SK-N-SH treated with all-trans-retinoic acid at 6 μM for 48 hours (cell line): ENCODE results near the gene EMC9.

ENCODE experiments used
- ATAC-seq: fragments of 200-7000 bp; cut with Tn5 transposase; 3 replicates; pipeline ENCODE4 v1.9.1; 2020; ENCODE audit warnings: mild to moderate bottlenecking, moderate library complexity
- ARNTL ChIP-seq: fragments of 450-650 bp; formaldehyde crosslinking; IDR thresholded peaks from 2 replicates; pipeline ENCODE4 v1.5.0; 2020; ENCODE audit warnings: low read depth, mild to moderate bottlenecking, moderate library complexity, borderline replicate concordance
- BACH2 ChIP-seq: fragments of 250-450 bp; sonication (Bioruptor Pico); IDR thresholded peaks from 2 replicates; pipeline ENCODE4 v1.9.0; 2021; ENCODE audit warnings: mild to moderate bottlenecking, borderline replicate concordance
- CSDC2 ChIP-seq: fragments of 250-450 bp; sonication (Bioruptor Pico); IDR thresholded peaks from 2 replicates; pipeline ENCODE4 v1.5.0; 2020; ENCODE audit warnings: mild to moderate bottlenecking, moderate library complexity
- CSRNP3 ChIP-seq: fragments of 250-450 bp; sonication (Bioruptor Pico); IDR thresholded peaks from 2 replicates; pipeline ENCODE4 v1.5.1; 2021; ENCODE audit warnings: mild to moderate bottlenecking, moderate library complexity
- ESRRG ChIP-seq: fragments of 250-450 bp; sonication (Bioruptor Pico); IDR thresholded peaks from 2 replicates; pipeline ENCODE4 v1.6.1; 2021; ENCODE audit warnings: mild to moderate bottlenecking
- GLIS3 ChIP-seq: fragments of 250-450 bp; sonication (Bioruptor Pico); IDR thresholded peaks from 2 replicates; pipeline ENCODE4 v1.5.0; 2020; ENCODE audit warnings: mild to moderate bottlenecking, moderate library complexity
- ISL1 ChIP-seq: fragments of 250-450 bp; sonication (Bioruptor Pico); IDR thresholded peaks from 2 replicates; pipeline ENCODE4 v2.1.2; 2022; ENCODE audit warnings: mild to moderate bottlenecking, moderate library complexity
- OSR1 ChIP-seq: fragments of 250-450 bp; sonication (Bioruptor Pico); IDR thresholded peaks from 2 replicates; pipeline ENCODE4 v1.8.0; 2022; ENCODE audit warnings: moderate library complexity, mild to moderate bottlenecking, inconsistent platforms
- PPARA ChIP-seq: fragments of 250-450 bp; sonication (Bioruptor Pico); IDR thresholded peaks from 2 replicates; pipeline ENCODE4 v1.5.0; 2020; ENCODE audit warnings: mild to moderate bottlenecking, borderline replicate concordance
- RARB ChIP-seq: fragments of 250-450 bp; sonication (Bioruptor Pico); IDR thresholded peaks from 2 replicates; pipeline ENCODE4 v1.8.0; 2021; ENCODE audit warnings: mild to moderate bottlenecking, moderate library complexity
- SNAI2 ChIP-seq: fragments of 250-450 bp; sonication (Bioruptor Pico); IDR thresholded peaks from 2 replicates; pipeline ENCODE4 v1.5.0; 2020; ENCODE audit warnings: mild to moderate bottlenecking, moderate library complexity
- TCF4 ChIP-seq: fragments of 250-450 bp; sonication (Bioruptor Pico); IDR thresholded peaks from 2 replicates; pipeline ENCODE4 v1.8.0; 2021; ENCODE audit warnings: mild to moderate bottlenecking, moderate library complexity, borderline replicate concordance
- TOX ChIP-seq: fragments of 250-450 bp; sonication (Bioruptor Pico); IDR thresholded peaks from 2 replicates; pipeline ENCODE4 v1.8.0; 2021; ENCODE audit warnings: mild to moderate bottlenecking, moderate library complexity, borderline replicate concordance
- ZC3H10 ChIP-seq: fragments of 250-450 bp; sonication (Bioruptor Pico); IDR thresholded peaks from 2 replicates; pipeline ENCODE4 v1.5.1; 2021; ENCODE audit warnings: mild to moderate bottlenecking, moderate library complexity
- ZFP3 ChIP-seq: fragments of 250-450 bp; sonication (Bioruptor Pico); IDR thresholded peaks from 2 replicates; pipeline ENCODE4 v1.5.0; 2020; ENCODE audit warnings: mild to moderate bottlenecking, moderate library complexity
- ZFP30 ChIP-seq: fragments of 450-650 bp; formaldehyde crosslinking; IDR thresholded peaks from 2 replicates; pipeline ENCODE4 v1.5.0; 2022; ENCODE audit warnings: mild to moderate bottlenecking, moderate library complexity
- ZNF565 ChIP-seq: fragments of 450-650 bp; formaldehyde crosslinking; conservative IDR thresholded peaks from 2 replicates; pipeline ENCODE4 v1.5.0; 2020; ENCODE audit warnings: low read depth, mild to moderate bottlenecking, moderate library complexity
- ZNF70 ChIP-seq: fragments of 450-650 bp; formaldehyde crosslinking; IDR thresholded peaks from 2 replicates; pipeline ENCODE4 v1.5.0; 2020; ENCODE audit warnings: mild to moderate bottlenecking, moderate library complexity
- ZNF8 ChIP-seq: fragments of 450-650 bp; formaldehyde crosslinking; IDR thresholded peaks from 2 replicates; pipeline ENCODE4 v1.5.0; 2020; ENCODE audit warnings: mild to moderate bottlenecking, moderate library complexity
- TF ChIP-seq, protein P1 (sequence below): fragments of 250-450 bp; sonication (Bioruptor Pico); IDR thresholded peaks from 2 replicates; pipeline ENCODE4 v1.5.1; 2020; ENCODE audit warnings: low read depth, mild to moderate bottlenecking, moderate library complexity
- TF ChIP-seq, protein P2 (sequence below): fragments of 250-450 bp; sonication (Bioruptor Pico); IDR thresholded peaks from 2 replicates; pipeline ENCODE4 v1.5.0; 2020; ENCODE audit warnings: mild to moderate bottlenecking, moderate library complexity
- TF ChIP-seq, protein P3 (sequence below): fragments of 250-450 bp; sonication (Bioruptor Pico); IDR thresholded peaks from 2 replicates; pipeline ENCODE4 v1.8.0; 2021; ENCODE audit warnings: low read depth, mild to moderate bottlenecking, moderate library complexity, borderline replicate concordance

Gene EMC9

GRCh38 chr14:24095271-24096068, 45.9 kb downstream of the EMC9 start:
- TF ChIP-seq ZFP30 (no peak), CSRNP3 (CRISPR knock-in tag) (no peak), SNAI2 (CRISPR knock-in tag) (no peak), PPARA (no peak), ZNF565 (CRISPR knock-in tag) (no peak), ZNF8 (CRISPR knock-in tag) (no peak), CSDC2 (CRISPR knock-in tag) (no peak), OSR1 (no peak), BACH2 (no peak), ZFP3 (CRISPR knock-in tag) (no peak), RARB (CRISPR knock-in tag) (no peak), TCF4 (no peak), ISL1 (CRISPR knock-in tag) (no peak), ARNTL (CRISPR knock-in tag) (no peak), ZNF70 (CRISPR knock-in tag) (no peak), TOX (CRISPR knock-in tag) (no peak)
- TF ChIP-seq, protein P1, sequence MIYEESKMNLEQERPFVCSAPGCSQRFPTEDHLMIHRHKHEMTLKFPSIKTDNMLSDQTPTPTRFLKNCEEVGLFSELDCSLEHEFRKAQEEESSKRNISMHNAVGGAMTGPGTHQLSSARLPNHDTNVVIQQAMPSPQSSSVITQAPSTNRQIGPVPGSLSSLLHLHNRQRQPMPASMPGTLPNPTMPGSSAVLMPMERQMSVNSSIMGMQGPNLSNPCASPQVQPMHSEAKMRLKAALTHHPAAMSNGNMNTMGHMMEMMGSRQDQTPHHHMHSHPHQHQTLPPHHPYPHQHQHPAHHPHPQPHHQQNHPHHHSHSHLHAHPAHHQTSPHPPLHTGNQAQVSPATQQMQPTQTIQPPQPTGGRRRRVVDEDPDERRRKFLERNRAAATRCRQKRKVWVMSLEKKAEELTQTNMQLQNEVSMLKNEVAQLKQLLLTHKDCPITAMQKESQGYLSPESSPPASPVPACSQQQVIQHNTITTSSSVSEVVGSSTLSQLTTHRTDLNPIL (CRISPR knock-in tag): no peak
- TF ChIP-seq, protein P2, sequence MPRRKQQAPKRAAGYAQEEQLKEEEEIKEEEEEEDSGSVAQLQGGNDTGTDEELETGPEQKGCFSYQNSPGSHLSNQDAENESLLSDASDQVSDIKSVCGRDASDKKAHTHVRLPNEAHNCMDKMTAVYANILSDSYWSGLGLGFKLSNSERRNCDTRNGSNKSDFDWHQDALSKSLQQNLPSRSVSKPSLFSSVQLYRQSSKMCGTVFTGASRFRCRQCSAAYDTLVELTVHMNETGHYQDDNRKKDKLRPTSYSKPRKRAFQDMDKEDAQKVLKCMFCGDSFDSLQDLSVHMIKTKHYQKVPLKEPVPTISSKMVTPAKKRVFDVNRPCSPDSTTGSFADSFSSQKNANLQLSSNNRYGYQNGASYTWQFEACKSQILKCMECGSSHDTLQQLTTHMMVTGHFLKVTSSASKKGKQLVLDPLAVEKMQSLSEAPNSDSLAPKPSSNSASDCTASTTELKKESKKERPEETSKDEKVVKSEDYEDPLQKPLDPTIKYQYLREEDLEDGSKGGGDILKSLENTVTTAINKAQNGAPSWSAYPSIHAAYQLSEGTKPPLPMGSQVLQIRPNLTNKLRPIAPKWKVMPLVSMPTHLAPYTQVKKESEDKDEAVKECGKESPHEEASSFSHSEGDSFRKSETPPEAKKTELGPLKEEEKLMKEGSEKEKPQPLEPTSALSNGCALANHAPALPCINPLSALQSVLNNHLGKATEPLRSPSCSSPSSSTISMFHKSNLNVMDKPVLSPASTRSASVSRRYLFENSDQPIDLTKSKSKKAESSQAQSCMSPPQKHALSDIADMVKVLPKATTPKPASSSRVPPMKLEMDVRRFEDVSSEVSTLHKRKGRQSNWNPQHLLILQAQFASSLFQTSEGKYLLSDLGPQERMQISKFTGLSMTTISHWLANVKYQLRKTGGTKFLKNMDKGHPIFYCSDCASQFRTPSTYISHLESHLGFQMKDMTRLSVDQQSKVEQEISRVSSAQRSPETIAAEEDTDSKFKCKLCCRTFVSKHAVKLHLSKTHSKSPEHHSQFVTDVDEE (CRISPR knock-in tag): no peak
- TF ChIP-seq, protein P3, sequence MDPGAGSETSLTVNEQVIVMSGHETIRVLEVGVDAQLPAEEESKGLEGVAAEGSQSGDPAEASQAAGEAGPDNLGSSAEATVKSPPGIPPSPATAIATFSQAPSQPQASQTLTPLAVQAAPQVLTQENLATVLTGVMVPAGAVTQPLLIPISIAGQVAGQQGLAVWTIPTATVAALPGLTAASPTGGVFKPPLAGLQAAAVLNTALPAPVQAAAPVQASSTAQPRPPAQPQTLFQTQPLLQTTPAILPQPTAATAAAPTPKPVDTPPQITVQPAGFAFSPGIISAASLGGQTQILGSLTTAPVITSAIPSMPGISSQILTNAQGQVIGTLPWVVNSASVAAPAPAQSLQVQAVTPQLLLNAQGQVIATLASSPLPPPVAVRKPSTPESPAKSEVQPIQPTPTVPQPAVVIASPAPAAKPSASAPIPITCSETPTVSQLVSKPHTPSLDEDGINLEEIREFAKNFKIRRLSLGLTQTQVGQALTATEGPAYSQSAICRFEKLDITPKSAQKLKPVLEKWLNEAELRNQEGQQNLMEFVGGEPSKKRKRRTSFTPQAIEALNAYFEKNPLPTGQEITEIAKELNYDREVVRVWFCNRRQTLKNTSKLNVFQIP: no peak
- ATAC-seq: peak; percentile 3

DNA sequence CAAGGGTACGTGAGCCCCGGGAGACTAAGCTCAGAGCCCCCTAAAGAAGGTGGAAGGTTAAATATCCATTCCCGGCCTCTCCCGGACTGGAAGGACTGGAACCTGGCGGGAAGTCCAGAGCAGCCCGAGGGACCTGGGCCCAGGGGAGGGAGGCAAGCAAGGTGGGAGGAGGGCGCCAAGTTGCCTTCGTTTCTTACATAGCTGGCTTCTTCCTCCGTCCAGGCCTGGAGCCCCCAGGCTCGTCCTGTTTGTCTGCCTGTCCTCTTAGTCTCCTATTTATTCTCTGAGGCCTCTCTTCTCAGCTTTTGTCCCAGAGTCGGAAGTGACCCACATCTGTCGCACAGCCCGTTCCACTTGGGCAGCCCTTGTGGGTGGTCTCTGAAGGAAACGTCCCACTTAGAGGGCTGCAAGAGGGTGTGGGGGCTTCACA, 46.5 kb downstream of the EMC9 start:
- TF ChIP-seq BACH2 (no peak), PPARA (no peak), OSR1 (no peak), ZFP30 (no peak), ZC3H10 (CRISPR knock-in tag) (no peak), TOX (CRISPR knock-in tag) (no peak), GLIS3 (no peak), ARNTL (CRISPR knock-in tag) (no peak), ESRRG (CRISPR knock-in tag) (no peak), ZNF70 (CRISPR knock-in tag) (no peak), ISL1 (CRISPR knock-in tag) (no peak), SNAI2 (CRISPR knock-in tag) (no peak)
- TF ChIP-seq, protein P3: no peak
- TF ChIP-seq, protein P2 (CRISPR knock-in tag): no peak
- ATAC-seq: peak; percentile 21
